Fibroblast of skin of abdomen (primary cell): ENCODE measurements around the gene PRR35.

Source experiments
- DNase-seq: peaks from one replicate; pipeline ENCODE4 v3.0.0-alpha.2; 2013

The PRR35 gene

DNA sequence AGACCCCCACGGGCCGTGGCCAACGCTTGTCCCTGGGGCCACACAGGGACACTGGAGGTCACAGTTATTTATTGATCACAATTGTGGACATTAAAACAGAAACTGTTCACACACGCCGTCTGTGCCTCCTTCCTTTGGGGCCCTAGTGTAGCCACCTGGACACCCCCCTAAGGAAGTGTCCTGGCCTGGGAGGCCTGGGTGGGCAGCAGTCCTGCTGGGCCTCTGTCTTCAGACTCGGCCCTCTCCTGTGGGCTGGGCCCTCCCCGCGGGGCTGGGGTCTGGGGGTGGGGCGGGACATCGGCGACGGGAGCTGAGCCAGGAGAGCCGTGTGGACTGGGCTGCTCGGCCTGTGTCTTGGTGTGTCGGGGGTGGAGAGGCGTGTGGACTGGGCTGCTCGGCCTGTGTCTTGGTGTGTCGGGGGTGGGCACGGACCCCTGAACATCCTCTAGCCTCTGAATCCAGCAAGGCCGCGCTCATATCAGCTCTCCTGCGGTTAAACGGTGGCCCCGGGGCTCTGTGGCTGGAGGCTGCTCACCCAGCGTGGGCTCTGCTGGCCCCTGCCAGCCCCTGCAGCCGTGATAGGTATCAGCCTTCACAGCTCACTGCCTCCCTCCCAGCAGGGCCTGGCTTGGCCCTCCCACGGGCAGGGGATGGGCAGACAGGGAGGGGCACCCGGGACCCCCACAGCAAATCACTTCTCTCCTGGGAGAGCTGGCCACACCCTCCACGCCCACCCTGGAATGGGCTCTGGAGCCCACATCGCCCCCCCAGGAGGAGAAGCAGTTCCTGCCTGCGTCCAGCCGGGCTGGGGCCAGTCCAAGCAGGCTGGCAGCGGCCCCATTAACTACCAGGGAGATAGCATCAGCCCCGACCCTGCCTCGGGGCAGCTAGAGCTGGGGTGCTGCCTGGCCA, 5.5 kb downstream of the PRR35 start:
- DNase-seq: no peak

DNA sequence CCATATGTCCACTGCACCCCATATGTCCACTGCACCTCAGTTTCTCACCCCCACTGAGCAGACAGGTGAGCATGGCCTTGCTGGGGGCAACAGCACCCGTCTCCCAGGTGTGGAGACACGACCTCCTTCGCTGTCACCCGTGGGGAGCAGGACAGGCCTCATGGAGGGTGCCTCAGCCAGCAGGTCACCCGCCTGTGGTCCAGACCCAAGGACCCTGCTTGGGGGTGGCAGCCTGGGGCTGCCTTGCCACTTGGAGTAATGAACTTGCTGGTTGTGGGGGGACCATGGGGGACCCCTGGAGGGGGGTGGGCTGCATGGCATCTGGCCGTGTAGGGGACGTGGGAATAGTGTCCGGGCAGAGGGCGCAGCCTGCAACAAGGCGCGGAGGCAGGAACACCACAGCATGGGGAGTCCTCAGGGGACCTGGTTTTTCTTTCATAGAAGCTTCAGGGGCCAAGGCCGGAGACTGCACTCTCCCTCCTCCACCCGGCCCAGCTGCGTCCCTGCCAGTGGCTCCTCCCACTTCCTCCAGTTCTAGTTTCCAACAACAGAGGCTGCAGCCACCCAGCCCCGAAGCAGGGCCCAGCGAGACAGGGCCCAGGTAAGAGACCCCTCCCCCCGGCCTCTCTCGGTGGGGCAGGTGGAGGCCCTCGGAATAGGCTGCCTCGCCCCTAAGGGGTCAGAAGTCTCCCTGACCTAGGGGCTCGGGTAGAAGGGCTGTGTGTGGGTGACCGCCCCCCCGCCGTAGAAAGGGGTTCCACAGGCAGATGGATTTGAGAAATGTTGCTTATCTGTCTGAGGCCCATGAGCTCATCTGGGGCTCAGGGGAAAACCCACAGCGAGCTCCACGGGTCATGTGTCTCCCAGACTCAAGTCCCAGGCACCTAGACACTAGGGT, 6.5 kb downstream of the PRR35 start, which contains the start of gene NHLRC4:
Gene NHLRC4, plus strand, starts transcription at position 531 of the 898 bp plus-strand sequence. CDS start 1,043 bp downstream, outside the sequence.
- peak; percentile 33 for DNase-seq

DNA sequence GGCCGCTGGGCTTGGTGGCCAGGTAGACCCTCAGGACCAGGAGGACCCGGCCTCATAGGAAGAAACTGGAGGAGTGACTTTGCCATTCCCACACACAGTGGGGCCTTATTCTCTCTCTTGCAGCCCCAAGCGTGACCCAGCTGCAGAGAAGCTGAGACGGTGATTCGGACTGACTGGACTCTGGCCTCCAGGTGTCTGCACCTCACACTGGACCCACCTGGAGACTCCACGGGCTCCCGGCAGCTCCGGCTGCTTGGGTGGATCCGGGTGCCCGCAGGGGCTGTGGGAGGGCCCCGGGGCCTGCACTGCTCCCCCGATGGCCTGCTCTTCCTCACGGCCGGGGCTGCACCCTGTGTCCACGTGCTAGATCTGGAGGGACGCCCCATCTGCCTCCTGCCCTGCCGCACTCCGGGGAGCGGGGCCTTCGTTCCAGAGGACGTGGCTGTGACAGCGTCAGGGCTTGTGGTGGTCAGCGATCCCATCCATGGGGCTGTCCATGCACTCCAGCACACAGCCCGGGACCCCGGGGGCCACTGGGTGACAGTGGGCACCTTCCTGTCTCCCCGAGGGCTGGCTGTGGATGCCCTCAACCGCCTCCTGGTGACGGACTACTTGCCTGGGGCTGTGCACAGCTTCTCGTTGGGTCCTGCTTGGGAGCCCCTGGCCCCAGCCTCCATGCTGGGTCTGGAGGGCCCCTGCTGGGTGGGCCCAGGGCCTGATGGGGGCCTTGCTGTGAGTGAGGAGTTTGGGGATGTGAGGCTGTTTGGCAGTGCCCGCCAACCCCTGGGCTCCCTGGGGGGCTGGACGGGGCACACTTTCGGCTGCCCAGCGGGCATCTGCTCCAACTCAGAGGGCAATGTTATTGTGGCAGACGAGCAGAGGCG, 7.4 kb downstream of the PRR35 start:
- DNase-seq: no peak

DNA sequence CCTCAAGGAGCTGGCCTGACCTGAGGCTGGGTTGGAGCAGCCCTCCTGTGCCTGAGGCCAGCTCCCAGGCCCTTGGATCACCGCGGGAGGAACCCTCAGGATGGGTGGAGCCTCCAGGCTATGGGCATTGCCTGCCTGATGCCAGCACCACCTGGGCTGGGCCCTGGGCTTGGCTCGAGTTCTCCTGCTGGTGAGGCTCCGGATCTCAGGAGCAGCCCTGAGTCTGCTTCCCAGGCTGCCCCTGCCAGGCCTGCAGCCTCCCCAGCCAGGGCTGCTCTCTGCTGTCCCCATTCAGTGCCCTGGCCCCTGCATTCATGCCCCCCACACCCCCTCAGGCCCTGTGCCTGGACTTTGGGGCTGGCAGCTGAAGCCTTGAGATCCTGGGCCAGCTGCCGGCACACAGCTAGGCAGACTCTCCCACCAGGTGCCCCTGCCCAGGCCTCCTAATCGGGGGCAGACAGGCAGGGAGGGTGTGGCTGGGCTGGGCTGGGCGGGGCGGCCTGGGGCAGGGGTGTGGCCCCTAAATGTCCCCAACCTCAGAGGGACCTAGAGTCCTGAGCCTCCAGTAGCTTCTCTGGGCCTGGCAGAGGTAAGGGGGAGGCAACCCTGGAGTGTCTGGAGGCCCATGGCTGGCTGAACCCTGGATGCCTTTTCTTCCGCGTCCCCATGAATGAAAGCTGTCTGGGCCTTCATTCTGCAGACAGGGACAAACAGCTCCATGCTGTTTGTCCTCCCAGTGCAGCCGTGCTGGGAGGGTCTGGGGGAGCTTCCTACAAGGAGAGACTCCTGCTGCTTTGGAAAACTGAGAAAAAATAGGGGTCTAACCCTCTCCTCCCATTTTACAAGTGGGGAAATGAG, 8.4 kb downstream of the PRR35 start:
- no peak for DNase-seq

DNA sequence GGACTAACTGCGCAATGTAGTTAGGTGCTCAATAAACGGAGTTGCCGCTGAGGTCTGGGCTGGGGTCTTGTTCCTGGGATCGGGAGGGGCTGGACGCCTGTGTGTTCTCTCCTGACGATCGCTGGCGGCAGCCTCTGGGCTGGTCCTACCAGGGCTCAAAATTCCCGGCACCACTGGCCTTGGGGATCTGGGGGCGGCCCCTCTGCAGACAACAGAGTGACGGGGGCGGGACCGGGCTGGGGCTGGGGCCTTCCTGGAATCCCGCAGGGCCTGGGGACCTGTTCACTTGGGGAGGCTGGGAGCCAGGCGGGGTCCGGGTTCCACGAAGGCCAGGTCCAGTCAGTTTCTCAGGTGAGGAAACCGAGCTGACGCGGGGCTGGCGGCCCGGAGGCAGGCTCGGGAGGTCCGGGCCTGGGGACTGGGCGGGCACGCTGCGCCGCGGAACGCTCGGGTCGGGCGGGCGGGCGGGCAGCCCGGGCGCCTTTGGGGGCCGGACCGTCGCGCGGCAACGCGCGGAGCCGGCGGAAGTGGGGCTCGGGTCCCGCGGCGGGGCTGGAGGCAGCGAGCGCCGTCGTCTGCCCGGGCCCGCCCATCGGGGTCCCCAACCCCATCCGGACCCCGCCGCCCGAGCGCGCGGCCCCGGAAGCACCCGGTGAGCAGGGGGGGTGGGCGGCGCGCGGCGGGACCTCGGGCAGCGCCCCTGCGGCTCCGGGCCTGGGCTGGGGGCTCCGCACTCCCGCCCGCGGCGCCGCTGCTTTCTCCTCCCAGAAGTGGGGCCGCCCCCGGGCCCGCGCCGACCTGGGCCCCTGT, 9.5 kb downstream of the PRR35 start, which contains the start of gene PIGQ:
Gene PIGQ, plus strand, starts transcription at position 524 of the 810 bp plus-strand sequence. CDS start 4,107 bp downstream, outside the sequence.
- DNase-seq: peak; percentile 58

DNA sequence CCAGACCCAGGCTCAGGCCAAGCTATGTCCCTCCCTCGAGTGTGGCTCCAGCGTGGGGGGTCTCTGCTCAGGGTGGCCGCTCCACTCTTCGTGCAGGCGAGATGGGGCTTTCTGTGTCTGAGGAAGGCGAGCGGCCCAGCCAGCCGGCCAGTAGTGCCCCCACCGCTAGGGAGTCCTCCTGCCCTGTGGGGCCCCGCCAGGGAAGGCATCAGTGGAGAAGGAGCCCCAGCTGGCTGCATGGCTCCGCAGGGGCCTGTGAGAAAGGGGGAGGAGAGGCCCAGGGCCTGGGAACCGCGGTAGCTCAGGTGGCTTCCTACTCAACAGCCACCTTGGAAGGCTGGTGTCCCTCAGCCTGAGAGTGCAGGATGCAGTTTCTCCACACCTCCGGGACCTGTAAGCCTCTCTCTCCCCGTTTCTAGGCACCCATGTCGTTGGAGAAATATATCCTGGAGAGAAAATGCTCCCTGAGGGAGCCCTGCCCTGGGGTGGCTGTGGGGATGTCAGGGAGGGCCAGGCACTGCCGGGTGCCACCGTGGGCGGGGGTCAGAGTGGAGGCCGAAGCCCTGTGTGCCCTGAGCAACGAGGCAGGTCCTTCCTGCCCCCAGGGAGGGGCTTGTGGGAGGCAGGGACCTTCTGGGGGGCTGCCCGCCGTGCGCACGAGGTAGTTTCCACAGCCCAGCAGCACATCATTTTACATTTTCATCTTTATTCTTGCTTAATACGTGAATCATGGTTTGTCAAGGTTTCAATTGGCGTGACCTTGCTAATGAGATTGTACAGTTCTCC, 12.9 kb downstream of the PRR35 start:
- no peak for DNase-seq

DNA sequence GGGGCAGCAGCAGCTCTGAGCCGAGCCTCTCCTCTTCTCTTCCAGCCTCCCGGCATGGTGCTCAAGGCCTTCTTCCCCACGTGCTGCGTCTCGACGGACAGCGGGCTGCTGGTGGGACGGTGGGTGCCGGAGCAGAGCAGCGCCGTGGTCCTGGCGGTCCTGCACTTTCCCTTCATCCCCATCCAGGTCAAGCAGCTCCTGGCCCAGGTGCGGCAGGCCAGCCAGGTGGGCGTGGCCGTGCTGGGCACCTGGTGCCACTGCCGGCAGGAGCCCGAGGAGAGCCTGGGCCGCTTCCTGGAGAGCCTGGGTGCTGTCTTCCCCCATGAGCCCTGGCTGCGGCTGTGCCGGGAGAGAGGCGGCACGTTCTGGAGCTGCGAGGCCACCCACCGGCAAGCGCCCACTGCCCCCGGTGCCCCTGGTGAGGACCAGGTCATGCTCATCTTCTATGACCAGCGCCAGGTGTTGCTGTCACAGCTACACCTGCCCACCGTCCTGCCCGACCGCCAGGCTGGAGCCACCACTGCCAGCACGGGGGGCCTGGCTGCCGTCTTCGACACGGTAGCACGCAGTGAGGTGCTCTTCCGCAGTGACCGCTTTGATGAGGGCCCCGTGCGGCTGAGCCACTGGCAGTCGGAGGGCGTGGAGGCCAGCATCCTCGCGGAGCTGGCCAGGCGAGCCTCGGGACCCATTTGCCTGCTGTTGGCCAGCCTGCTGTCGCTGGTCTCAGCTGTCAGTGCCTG, 14.0 kb downstream of the PRR35 start:
- no peak for DNase-seq

DNA sequence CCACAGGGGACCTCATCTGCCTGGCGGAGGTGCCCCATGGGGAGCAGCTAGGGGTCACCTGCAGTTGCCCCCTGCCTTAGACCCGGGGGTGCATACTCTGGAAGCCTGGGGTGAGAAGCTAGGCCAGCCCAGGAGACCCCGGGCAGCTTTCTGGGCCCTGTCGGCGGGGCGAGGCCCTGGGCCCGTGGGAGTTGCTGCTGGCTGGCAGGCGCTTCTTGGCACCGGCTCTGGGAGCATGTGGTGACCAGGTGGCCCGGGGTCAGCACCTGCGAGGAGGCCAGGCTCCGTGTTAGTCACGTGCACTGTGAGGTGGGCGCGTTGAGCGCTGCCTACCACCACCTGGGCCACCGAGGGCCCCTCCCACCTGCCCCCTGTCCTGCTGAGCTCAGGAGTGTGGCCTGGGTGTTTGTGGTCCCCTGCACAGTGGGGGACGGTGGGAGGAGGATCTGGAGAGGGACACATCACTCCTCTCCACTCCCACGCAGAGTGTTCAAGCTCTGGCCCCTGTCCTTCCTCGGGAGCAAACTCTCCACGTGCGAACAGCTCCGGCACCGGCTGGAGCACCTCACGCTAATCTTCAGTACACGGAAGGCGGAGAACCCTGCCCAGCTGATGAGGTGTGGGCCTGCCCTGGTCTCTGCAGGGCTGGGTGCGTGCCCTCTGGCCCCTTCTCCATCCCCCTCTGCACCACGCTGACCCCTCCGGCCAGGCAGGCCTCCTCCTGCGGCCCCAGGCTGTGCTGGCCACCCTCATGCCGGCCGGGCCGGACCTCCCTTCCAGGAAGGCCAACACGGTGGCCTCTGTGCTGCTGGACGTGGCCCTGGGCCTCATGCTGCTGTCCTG, 15.4 kb downstream of the PRR35 start:
- no peak for DNase-seq

DNA sequence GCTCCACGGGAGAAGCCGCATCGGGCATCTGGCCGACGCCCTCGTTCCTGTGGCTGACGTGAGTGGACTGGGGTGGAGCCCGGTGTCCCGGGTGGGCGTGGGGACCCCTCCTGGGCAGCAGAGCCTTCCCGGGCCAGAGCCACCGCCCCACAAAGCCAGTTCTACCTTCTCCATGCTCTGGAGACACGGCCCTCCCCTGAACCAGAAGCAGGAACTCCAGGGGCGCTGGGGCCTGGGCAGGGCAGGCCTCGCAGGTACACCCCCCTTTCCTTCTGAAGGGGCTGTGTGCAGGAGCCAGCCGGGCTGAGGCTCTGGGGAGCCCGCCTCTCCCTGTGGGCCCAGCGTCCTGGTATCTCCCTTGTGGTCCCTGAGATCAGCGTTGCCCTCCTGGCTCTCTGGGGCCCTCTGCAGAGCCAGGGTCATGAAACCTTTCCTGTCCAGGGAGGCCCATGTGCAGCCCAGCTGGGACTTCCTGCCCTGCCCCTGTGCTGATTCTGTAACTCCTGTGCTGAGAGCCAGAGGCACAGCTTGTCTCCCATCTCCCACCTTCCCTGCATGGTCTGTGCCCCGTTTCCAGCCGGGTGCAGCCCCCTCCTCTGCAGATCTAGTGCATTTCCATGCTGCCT, 16.1 kb downstream of the PRR35 start:
- no peak for DNase-seq

DNA sequence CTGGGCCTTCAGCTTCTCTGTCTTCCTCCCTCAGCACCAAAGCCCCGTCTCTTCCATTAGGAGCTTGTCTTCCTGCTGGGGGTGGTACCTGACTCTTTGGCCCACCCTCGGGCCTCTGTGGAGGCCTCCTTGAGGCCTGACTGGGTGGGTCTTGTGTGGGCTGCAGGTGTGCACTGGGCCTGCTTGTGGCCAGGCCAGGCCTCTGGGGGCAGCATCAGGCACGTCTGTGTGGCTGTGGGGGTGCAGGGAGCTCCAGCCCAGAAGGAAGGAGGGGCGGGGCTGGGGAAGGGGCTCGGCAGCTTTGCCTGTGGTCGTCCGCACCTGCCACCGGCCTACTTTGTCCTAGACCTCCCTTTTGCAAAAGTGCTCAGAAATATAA, 16.6 kb downstream of the PRR35 start:
- no peak for DNase-seq

DNA sequence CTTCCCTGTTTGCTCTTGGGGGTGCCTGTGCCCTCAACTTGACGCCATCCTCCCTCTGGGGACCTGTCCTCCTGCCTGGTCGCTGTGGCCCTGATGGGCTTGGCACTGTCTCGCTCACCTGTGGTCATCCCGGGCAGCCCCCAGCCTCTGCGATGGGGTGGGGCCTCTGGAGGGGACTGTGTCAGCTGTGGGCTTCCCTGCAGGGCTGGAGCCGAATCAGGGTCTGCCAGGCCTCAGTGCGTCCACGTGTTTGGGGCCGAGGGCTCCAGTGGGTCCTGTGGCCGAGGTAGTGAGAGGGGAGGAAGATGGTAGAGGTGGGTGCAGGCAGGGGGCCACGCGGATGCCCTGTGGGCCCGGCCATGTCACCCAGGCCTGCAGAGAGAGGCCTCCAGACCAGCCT, 17.6 kb downstream of the PRR35 start:
- no peak for DNase-seq

DNA sequence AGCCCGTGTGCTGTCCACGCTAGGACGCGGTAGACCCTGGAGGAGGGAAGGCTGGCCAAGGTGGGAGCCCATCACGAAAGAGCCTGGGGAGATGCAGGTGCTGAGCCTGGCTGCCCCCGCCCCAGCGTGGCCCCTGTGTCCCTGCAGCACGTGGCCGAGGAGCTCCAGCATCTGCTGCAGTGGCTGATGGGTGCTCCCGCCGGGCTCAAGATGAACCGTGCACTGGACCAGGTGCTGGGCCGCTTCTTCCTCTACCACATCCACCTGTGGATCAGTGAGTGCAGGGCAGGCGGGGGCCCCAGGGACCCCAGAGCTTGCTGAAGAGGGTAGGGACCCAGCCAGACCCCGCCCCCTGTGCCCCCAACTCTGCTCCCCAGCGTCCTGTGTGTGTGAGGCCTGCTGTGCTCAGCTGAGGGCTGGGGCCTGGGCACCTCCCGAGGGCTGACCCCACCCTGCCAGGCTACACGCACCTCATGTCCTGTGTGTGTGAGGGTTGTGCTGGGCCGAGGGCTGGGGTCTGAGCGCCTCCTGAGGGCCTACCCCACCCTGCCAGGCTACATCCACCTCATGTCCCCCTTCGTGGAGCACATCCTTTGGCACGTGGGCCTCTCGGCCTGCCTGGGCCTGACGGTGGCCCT, 18.2 kb downstream of the PRR35 start:
- DNase-seq: no peak

DNA sequence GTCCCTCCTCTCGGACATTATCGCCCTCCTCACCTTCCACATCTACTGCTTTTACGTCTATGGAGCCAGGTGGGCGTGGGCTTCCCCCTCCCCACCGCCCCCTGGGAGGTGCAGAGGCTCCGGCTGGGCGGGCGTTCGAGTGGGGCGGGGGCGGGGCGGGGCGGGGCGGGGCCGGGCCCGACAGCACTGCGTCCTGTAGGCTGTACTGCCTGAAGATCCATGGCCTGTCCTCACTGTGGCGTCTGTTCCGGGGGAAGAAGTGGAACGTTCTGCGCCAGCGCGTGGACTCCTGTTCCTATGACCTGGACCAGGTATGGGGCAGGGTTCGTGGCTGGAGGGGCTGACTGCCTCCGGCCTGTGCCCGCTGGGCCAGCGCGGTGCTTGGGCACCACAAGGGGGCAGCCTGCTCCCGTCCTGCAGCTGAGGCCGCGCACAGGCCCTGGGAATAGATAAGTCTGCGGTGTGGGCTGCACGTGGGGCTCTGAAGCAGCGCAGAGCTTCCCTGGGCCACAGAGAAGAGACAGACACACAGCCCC, 18.7 kb downstream of the PRR35 start:
- DNase-seq: peak; percentile 67

DNA sequence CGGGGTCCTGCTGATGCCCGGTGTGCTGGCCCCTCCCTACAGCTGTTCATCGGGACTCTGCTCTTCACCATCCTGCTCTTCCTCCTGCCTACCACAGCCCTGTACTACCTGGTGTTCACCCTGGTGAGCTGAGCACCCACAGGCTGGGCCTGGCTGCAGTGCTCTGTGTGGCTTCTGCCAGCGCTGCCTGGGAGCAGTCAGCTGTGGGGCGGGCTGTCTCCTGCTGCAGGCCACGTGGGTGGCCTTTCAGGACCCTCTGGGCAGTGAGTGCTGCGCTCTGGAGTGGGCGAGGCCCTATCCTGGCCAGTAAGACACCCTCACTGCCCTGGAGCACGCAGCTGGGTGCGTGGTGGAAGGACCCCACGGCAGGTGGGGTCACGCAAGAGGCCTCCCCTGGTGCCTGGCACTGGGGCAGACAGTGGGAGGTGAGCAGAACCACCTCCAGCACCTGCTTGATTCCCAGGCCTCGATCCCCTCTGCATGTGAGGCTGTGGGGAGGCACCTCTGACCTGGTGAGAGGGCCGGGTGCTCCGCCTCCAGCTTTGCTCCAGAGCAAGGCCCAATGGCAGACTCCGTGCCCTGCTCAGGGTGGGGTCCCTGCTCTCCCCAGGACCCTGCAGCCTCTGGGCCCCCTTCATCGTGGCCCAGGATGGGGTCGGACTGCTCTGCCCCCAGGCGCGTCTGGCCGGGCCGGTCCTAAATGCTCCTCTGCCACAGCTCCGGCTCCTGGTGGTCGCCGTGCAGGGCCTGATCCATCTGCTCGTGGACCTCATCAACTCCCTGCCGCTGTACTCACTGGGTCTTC, 20.1 kb downstream of the PRR35 start:
- no peak for DNase-seq

DNA sequence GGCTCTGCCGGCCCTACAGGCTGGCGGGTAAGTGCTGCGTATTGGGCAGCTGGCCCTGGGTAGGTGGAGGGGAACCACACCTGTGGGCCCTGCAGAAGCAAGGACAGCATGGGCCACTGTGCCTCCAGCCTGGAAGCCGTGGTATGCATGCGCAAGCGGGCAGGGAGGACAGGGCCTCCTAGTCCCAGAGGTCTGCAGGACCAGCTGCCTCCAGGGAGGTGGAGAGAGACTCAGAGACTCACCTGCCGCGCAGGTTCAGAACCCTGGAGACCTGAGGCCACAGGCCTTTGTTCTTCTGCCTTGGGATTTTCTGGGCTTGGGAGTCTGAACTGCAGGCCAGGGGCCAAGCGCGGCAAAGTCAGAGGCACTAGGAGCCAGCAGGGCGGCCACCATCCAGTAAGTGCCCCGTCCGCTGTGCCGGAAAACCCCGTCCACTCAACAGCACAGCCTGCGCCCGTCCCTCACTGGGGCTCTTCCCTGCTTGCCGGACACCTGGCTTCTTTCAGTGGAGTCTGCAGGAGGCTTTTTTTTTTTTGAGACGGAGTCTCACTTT, 20.8 kb downstream of the PRR35 start:
- DNase-seq: no peak
